GM18951 (cell line): ENCODE data around the gene ITPRIPL2.

Experiments
- POLR2A ChIP-seq: IDR thresholded peaks from 4 replicates; pipeline ENCODE4 v1.6.1; 2011; ENCODE audit warnings: mild to moderate bottlenecking; ENCODE audit not compliant: insufficient read length, insufficient read depth; ENCODE audit errors: extremely low read depth
- in situ Hi-C: fragments of 300-500 bp; cut with MboI; formaldehyde crosslinking; loops from one replicate; pipeline ENCODE4 v1.12.0; 2022; ENCODE audit warnings: low sequenced_read_pairs, mixed read lengths, inconsistent platforms; ENCODE audit not compliant: unreplicated experiment

Gene ITPRIPL2

GRCh38 chr16:19113577-19114358 is at the start of gene ITPRIPL2:
TSS of gene ITPRIPL2 (plus strand) at chr16:19113964. CDS start at chr16:19114462, 498 bp downstream.
- in situ Hi-C loops: no loop called here

GRCh38 chr16:19066988-19067348 is 46.8 kb upstream of the ITPRIPL2 start:
- no peak for TF ChIP-seq POLR2A
- in situ Hi-C loops: no loop called here

More at GRCh38 chr16:19113577-19114358, at the start of gene ITPRIPL2:
- peak; percentile 61 for TF ChIP-seq POLR2A

GRCh38 chr16:19067349-19068236 is 46.2 kb upstream of the ITPRIPL2 start, which contains the start of gene COQ7:
TSS of gene COQ7 (plus strand) at chr16:19067614. CDS start at chr16:19067665, 51 bp downstream.
- in situ Hi-C loops: no loop called here
- peak; percentile 56 for TF ChIP-seq POLR2A

- TF ChIP-seq POLR2A: no peak
- in situ Hi-C loops: no loop called here
Observed at GRCh38 chr16:19068237-19068815, 45.4 kb upstream of the ITPRIPL2 start.

- in situ Hi-C loops: no loop called here
- no peak for TF ChIP-seq POLR2A
Observed at GRCh38 chr16:19071811-19072777, 41.7 kb upstream of the ITPRIPL2 start.

- in situ Hi-C loops: no loop called here
- TF ChIP-seq POLR2A: no peak
Observed at GRCh38 chr16:19073344-19073743, 40.4 kb upstream of the ITPRIPL2 start.

GRCh38 chr16:19073863-19074262 is 39.9 kb upstream of the ITPRIPL2 start:
- in situ Hi-C loops: no loop called here
- TF ChIP-seq POLR2A: no peak

- no peak for TF ChIP-seq POLR2A
- in situ Hi-C loops: no loop called here
Observed at GRCh38 chr16:19075511-19075910, 38.3 kb upstream of the ITPRIPL2 start.

GRCh38 chr16:19077879-19078278 is 35.9 kb upstream of the ITPRIPL2 start:
- TF ChIP-seq POLR2A: no peak
- in situ Hi-C loops: no loop called here

- no peak for TF ChIP-seq POLR2A
- in situ Hi-C loops: loop anchor here (5.0 to 10.0 kb wide), 2 partner anchors 294 to 421 kb away; no protein-coding TSS in a partner anchor
Observed at GRCh38 chr16:19083670-19084069, 30.1 kb upstream of the ITPRIPL2 start.

GRCh38 chr16:19084139-19084538 is 29.6 kb upstream of the ITPRIPL2 start:
- in situ Hi-C loops: loop anchor here (5.0 to 10.0 kb wide), 2 partner anchors 293 to 421 kb away; no protein-coding TSS in a partner anchor
- TF ChIP-seq POLR2A: no peak

- TF ChIP-seq POLR2A: no peak
- in situ Hi-C loops: loop anchor here (5.0 to 10.0 kb wide), 3 partner anchors 92 to 420 kb away; no protein-coding TSS in a partner anchor
Observed at GRCh38 chr16:19084879-19085278, 28.9 kb upstream of the ITPRIPL2 start.
